Prostate gland (tissue), 2 donors: Measurements from ENCODE around the gene FABP1.

Experiments used
- POLR2A ChIP-seq: fragments of 450-650 bp; IDR thresholded peaks from one replicate; pipeline ENCODE4 v1.6.1; 2016; ENCODE audit warnings: antibody characterized with exemption, mild to moderate bottlenecking
- POLR2AphosphoS5 ChIP-seq: sonication (generic); formaldehyde crosslinking; IDR thresholded peaks from one replicate; pipeline ENCODE4 v1.6.1; 2017; ENCODE audit warnings: antibody characterized with exemption
- TF ChIP-seq, protein P1 (sequence below), 4 experiments: fragments of 200-600 bp in 2 of 4; fragments of 450-650 bp in 2 of 4; sonication (generic) in 2 of 4; IDR thresholded peaks; 1 replicate in 3 of 4; 2 replicates in 1 of 4; pipeline ENCODE4 v1.5.1; 2016 to 2019; ENCODE audit warnings: antibody characterized with exemption in 4 of 4, mild to moderate bottlenecking in 2 of 4, moderate library complexity in 2 of 4

DNA sequence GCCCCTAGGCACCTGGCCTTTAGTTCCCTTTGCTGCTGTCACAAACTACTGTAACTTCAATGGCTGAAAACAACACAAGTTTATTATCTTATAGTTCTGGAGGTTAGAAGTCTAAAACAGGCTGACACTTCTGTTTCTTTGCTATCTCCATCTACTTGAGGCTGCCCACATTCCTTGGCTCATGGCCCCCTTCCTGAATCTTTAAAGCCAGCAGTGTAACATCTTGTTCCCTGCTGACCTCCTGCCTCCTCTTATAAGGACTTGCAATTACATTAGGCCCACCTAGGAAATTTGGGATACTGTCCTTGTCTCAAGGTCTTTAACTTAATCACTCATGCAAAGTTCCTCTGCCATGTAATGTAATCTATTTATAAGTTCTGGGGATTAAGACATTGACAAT, 53.7 kb downstream of the FABP1 start:
- TF ChIP-seq, protein P1, sequence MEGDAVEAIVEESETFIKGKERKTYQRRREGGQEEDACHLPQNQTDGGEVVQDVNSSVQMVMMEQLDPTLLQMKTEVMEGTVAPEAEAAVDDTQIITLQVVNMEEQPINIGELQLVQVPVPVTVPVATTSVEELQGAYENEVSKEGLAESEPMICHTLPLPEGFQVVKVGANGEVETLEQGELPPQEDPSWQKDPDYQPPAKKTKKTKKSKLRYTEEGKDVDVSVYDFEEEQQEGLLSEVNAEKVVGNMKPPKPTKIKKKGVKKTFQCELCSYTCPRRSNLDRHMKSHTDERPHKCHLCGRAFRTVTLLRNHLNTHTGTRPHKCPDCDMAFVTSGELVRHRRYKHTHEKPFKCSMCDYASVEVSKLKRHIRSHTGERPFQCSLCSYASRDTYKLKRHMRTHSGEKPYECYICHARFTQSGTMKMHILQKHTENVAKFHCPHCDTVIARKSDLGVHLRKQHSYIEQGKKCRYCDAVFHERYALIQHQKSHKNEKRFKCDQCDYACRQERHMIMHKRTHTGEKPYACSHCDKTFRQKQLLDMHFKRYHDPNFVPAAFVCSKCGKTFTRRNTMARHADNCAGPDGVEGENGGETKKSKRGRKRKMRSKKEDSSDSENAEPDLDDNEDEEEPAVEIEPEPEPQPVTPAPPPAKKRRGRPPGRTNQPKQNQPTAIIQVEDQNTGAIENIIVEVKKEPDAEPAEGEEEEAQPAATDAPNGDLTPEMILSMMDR (IDR thresholded peaks at IDR 0.05) = no peak
- TF ChIP-seq POLR2A = no peak
- TF ChIP-seq POLR2AphosphoS5 = no peak
